Liver (tissue), 9 donors: Measurements from ENCODE around the gene NDC1. TPM values are rescaled to one million over a fixed set of nuclear protein-coding genes. Genes with fewer than 3 reads are reported as not detected.

Experiments
- DNase-seq: peaks from one replicate; pipeline ENCODE4 v3.0.0-alpha.2; 2017; ENCODE audit warnings: low spot score
- H3K27ac ChIP-seq, 2 donors: one replicate each; pipeline ENCODE4 v1.7.0; 2013; ENCODE audit warnings: inconsistent platforms in 2 of 2, low read length in 2 of 2, control low read depth in 1 of 2, low read depth in 1 of 2, mild to moderate bottlenecking in 1 of 2
- H3K27me3 ChIP-seq, 4 donors: one replicate each; pipeline versions ENCODE4 v1.6.1 to v1.7.0; 2013; ENCODE audit warnings: low read length in 3 of 4, inconsistent platforms in 1 of 4, mild to moderate bottlenecking in 1 of 4, moderate library complexity in 1 of 4; ENCODE audit not compliant: control insufficient read depth in 4 of 4, insufficient read depth in 4 of 4
- H3K36me3 ChIP-seq, 4 donors: one replicate each; pipeline versions ENCODE4 v1.6.1 to v1.7.0; 2013; ENCODE audit warnings: low read length in 3 of 4, mild to moderate bottlenecking in 3 of 4, low read depth in 1 of 4, moderate library complexity in 1 of 4; ENCODE audit not compliant: control insufficient read depth in 4 of 4, insufficient read depth in 3 of 4
- H3K4me1 ChIP-seq, 4 donors: one replicate each; pipeline versions ENCODE4 v1.6.1 to v1.7.0; 2013; ENCODE audit warnings: low read length in 3 of 4, mild to moderate bottlenecking in 3 of 4, moderate library complexity in 1 of 4; ENCODE audit not compliant: control insufficient read depth in 4 of 4, insufficient read depth in 4 of 4
- H3K4me3 ChIP-seq, 3 donors: one replicate each; pipeline versions ENCODE4 v1.6.1 to v1.7.0; 2013; ENCODE audit warnings: low read length in 3 of 3, control low read depth in 1 of 3, low read depth in 1 of 3, mild to moderate bottlenecking in 1 of 3
- H3K9ac ChIP-seq, 2 donors: one replicate each; pipeline ENCODE4 v1.7.0; 2013; ENCODE audit warnings: low read length in 2 of 2, mild to moderate bottlenecking in 2 of 2, moderate library complexity in 2 of 2, control low read depth in 1 of 2, low read depth in 1 of 2
- H3K9me3 ChIP-seq, 4 donors: one replicate each; pipeline versions ENCODE4 v1.6.1 to v1.7.0; 2013; ENCODE audit warnings: low read length in 3 of 4; ENCODE audit not compliant: control insufficient read depth in 4 of 4
- FOXA2 ChIP-seq: IDR thresholded peaks from 2 replicates; pipeline ENCODE4 v1.6.1; 2016; ENCODE audit warnings: antibody characterized with exemption
- GABPA ChIP-seq, 2 donors: IDR thresholded peaks in 1 of 2; conservative IDR thresholded peaks in 1 of 2; 2 replicates each; pipeline ENCODE4 v1.6.1; 2016; ENCODE audit warnings: antibody characterized with exemption in 2 of 2, mild to moderate bottlenecking in 1 of 2, moderate library complexity in 1 of 2
- HNF4A ChIP-seq, 2 donors: conservative IDR thresholded peaks; 2 replicates each; pipeline ENCODE4 v1.6.1; 2016; ENCODE audit warnings: antibody characterized with exemption in 2 of 2, mild to moderate bottlenecking in 2 of 2
- JUND ChIP-seq, 2 donors: IDR thresholded peaks; 2 replicates each; pipeline ENCODE4 v1.6.1; 2016; ENCODE audit warnings: antibody characterized with exemption in 2 of 2
- NR2F2 ChIP-seq: IDR thresholded peaks from 2 replicates; pipeline ENCODE4 v1.6.1; 2016; ENCODE audit warnings: antibody characterized with exemption
- RXRA ChIP-seq, 2 donors: IDR thresholded peaks; 2 replicates each; pipeline ENCODE4 v1.6.1; 2017 to 2018; ENCODE audit warnings: antibody characterized with exemption in 2 of 2, mild to moderate bottlenecking in 1 of 2
- SP1 ChIP-seq: IDR thresholded peaks from 2 replicates; pipeline ENCODE4 v1.6.1; 2018; ENCODE audit warnings: antibody characterized with exemption, mild to moderate bottlenecking
- TAF1 ChIP-seq: conservative IDR thresholded peaks from 2 replicates; pipeline ENCODE4 v1.6.1; 2016; ENCODE audit warnings: antibody characterized with exemption, mild to moderate bottlenecking
- YY1 ChIP-seq: IDR thresholded peaks from 2 replicates; pipeline ENCODE4 v1.6.1; 2016; ENCODE audit warnings: antibody characterized with exemption, mild to moderate bottlenecking
- WGBS: extraction: QIAGEN DNeasy Blood & Tissue Kit; methylation state at CpG from one replicate; pipeline ENCODE4 v1.1.7; 2013; 5-methylcytosine and 5-hydroxymethylcytosine counted together
- polyA plus RNA-seq, 2 donors: library from polyadenylated mRNA; stranded (reverse) in 1 of 2; unstranded in 1 of 2; fragments of 200-250 nt in 1 of 2; fragments of >200 nt in 1 of 2; fragmentation: Nextera tagmentation in 1 of 2; extraction: Ambion mirVana in 1 of 2; gene quantifications; one replicate each; pipeline versions ENCODE4 v1.2.1 to v1.2.3, GENCODE V29; 2013 to 2015
- total RNA-seq, 2 donors: library from RNA; depleted of rRNA; stranded (reverse); fragments of >200 nt; gene quantifications; one replicate each; pipeline ENCODE4 v1.2.3, GENCODE V29; 2014
- TF ChIP-seq, protein P1 (sequence below): IDR thresholded peaks from 2 replicates; pipeline ENCODE4 v1.6.1; 2016; ENCODE audit warnings: antibody characterized with exemption, mild to moderate bottlenecking
- TF ChIP-seq, protein P2 (sequence below): IDR thresholded peaks from 2 replicates; pipeline ENCODE4 v1.6.1; 2016; ENCODE audit warnings: antibody characterized with exemption
- TF ChIP-seq, protein P3 (sequence below): IDR thresholded peaks from 2 replicates; pipeline ENCODE4 v1.6.1; 2016; ENCODE audit warnings: antibody characterized with exemption
- TF ChIP-seq, protein P4 (sequence below): fragments of 150-350 bp; IDR thresholded peaks from 2 replicates; pipeline ENCODE4 v1.5.1; 2017; ENCODE audit warnings: improper control_type of control experiment, low read depth, low read length; ENCODE audit not compliant: missing input control
- donor health status: healthy.
- donor health status: healthy.
- donor health status: healthy.
- donor health status: healthy.
- donor health status: healthy.

The NDC1 gene
- total and polyA plus RNA-seq, 4 donors: 2.2 to 17.9 (median 5.8) TPM

DNA sequence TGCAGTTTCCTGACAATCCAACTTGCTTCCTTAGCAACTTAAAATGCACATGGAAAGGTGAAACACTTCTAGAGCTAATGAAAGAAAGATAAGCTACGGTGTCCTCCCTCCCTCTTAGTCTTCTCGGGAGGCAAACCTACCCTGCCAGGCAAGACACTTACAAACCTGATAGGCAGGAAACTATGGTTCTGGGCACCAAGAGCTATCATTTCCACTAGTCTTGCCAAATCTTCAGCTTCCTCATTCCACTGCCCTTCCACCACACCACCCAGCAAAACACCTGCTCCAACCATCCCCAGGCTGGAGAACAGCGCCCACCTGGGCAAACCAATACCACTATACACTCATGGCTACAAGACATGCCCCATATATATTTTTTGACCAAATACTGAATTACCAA, 15.2 kb downstream of the NDC1 start:
- peaks cover 0 to 21% (median 11%) of the 10 kb centered on the region in 4 donors for H3K36me3 ChIP-seq
- no peaks in the 10 kb centered on the region for H3K4me1 ChIP-seq
- DNase-seq: no peak
- H3K9ac ChIP-seq: no peak overlapping the region
- TF ChIP-seq RXRA (IDR thresholded peaks at IDR 0.05) (no peak), FOXA2 (no peak), NR2F2 (no peak), HNF4A (conservative IDR thresholded peaks at IDR 0.05) (no peak), YY1 (no peak), SP1 (no peak), TAF1 (no peak), JUND (IDR thresholded peaks at IDR 0.05) (no peak)
- TF ChIP-seq, protein P1, sequence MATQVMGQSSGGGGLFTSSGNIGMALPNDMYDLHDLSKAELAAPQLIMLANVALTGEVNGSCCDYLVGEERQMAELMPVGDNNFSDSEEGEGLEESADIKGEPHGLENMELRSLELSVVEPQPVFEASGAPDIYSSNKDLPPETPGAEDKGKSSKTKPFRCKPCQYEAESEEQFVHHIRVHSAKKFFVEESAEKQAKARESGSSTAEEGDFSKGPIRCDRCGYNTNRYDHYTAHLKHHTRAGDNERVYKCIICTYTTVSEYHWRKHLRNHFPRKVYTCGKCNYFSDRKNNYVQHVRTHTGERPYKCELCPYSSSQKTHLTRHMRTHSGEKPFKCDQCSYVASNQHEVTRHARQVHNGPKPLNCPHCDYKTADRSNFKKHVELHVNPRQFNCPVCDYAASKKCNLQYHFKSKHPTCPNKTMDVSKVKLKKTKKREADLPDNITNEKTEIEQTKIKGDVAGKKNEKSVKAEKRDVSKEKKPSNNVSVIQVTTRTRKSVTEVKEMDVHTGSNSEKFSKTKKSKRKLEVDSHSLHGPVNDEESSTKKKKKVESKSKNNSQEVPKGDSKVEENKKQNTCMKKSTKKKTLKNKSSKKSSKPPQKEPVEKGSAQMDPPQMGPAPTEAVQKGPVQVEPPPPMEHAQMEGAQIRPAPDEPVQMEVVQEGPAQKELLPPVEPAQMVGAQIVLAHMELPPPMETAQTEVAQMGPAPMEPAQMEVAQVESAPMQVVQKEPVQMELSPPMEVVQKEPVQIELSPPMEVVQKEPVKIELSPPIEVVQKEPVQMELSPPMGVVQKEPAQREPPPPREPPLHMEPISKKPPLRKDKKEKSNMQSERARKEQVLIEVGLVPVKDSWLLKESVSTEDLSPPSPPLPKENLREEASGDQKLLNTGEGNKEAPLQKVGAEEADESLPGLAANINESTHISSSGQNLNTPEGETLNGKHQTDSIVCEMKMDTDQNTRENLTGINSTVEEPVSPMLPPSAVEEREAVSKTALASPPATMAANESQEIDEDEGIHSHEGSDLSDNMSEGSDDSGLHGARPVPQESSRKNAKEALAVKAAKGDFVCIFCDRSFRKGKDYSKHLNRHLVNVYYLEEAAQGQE: no peak
- TF ChIP-seq, protein P2, sequence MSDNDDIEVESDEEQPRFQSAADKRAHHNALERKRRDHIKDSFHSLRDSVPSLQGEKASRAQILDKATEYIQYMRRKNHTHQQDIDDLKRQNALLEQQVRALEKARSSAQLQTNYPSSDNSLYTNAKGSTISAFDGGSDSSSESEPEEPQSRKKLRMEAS: no peak
- TF ChIP-seq, protein P3, sequence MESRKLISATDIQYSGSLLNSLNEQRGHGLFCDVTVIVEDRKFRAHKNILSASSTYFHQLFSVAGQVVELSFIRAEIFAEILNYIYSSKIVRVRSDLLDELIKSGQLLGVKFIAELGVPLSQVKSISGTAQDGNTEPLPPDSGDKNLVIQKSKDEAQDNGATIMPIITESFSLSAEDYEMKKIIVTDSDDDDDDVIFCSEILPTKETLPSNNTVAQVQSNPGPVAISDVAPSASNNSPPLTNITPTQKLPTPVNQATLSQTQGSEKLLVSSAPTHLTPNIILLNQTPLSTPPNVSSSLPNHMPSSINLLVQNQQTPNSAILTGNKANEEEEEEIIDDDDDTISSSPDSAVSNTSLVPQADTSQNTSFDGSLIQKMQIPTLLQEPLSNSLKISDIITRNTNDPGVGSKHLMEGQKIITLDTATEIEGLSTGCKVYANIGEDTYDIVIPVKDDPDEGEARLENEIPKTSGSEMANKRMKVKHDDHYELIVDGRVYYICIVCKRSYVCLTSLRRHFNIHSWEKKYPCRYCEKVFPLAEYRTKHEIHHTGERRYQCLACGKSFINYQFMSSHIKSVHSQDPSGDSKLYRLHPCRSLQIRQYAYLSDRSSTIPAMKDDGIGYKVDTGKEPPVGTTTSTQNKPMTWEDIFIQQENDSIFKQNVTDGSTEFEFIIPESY: no peak
- TF ChIP-seq, protein P4, sequence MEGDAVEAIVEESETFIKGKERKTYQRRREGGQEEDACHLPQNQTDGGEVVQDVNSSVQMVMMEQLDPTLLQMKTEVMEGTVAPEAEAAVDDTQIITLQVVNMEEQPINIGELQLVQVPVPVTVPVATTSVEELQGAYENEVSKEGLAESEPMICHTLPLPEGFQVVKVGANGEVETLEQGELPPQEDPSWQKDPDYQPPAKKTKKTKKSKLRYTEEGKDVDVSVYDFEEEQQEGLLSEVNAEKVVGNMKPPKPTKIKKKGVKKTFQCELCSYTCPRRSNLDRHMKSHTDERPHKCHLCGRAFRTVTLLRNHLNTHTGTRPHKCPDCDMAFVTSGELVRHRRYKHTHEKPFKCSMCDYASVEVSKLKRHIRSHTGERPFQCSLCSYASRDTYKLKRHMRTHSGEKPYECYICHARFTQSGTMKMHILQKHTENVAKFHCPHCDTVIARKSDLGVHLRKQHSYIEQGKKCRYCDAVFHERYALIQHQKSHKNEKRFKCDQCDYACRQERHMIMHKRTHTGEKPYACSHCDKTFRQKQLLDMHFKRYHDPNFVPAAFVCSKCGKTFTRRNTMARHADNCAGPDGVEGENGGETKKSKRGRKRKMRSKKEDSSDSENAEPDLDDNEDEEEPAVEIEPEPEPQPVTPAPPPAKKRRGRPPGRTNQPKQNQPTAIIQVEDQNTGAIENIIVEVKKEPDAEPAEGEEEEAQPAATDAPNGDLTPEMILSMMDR: no peak
- H3K27me3 ChIP-seq: no peaks in the 10 kb centered on the region
- 92% methylated on average over 3 of the region's 3 CpGs for WGBS
- H3K4me3 ChIP-seq: no peak overlapping the region
- H3K27ac ChIP-seq: no peak overlapping the region
- H3K9me3 ChIP-seq: no peaks in the 10 kb centered on the region

DNA sequence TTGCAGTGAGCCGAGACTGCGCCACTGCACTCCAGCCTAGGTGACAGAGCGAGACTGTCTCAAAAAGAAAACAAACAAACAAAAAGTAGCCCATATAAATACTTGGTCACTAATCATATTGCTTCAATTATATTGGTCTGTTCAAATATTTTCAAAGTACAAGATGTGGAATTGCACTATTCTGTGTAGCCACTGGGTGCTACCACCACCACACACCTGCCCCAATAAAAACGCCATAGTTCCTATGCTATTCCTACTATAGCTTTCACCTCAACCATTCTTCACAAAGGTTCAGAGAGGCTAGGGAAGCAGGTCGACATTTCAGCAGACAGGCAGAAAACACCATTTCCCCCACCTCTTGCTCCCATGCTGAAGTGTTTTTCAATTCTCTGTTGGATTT, 16.7 kb downstream of the NDC1 start:
- WGBS: 96% methylated on average over 5 of the region's 5 CpGs
- Histone ChIP-seq H3K9me3 (no peaks in the 10 kb centered on the region), H3K4me3 (no peak overlapping the region), H3K9ac (no peak overlapping the region), H3K27ac (no peak overlapping the region), H3K4me1 (no peaks in the 10 kb centered on the region), H3K27me3 (no peaks in the 10 kb centered on the region), H3K36me3 (peaks cover 0 to 18% (median 13%) of the 10 kb centered on the region in 4 donors)
- TF ChIP-seq GABPA (IDR thresholded peaks at IDR 0.05 in 1 of 2, conservative IDR thresholded peaks at IDR 0.05 in 1 of 2) (no peak), NR2F2 (no peak), JUND (IDR thresholded peaks at IDR 0.05) (no peak), TAF1 (no peak), SP1 (no peak)
- TF ChIP-seq, protein P4: no peak
- no peak for DNase-seq
